Cardiac ventricle fibroblast (primary cell): ENCODE measurements around the gene PCNX3. TPM values are rescaled to one million over a fixed set of nuclear protein-coding genes. Genes with fewer than 3 reads are reported as not detected.

Source experiments
- total RNA-seq: library from RNA; depleted of rRNA; stranded (reverse); fragments of >200 nt; gene quantifications from 2 replicates; pipeline ENCODE4 v1.2.3, GENCODE V29; 2015

PCNX3 gene
- total RNA-seq, result 26.0 and 29.2 TPM in 2 replicates

DNA sequence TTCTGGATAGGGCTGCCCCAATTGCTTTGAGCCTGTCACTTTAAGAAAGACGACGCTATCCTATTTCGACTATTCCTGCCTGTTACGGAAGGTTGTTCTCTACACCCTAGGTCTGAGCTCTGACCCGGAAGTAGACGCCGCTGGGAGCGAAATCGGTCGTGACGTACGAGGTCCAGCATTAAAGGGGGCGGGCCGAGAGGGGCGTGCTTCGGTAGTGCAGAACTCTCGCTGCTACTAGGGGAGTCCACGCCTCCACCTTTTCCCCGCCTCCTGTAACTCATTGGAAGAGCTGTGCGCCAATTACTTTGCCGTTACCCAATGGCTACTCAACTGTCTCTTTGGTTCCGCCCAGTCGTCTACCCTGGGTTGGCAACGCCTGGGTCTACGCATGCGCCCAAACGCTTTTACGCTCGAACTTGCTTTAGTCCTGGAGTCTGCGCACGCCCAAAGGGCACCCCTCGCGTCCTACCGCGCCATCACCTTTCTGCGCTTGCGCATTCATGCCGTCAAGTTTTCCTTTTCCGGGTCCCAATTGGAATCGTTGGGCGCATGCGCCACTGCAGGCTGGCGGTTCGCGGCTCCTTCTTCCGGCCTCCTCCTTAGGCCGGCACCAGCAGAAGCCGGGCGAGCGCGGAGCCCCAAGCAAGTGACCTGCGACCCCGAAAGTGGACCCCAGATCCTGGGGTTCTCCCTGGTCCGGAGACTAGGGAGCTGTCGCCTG, at the start of gene PCNX3:
Gene PCNX3, plus strand, starts transcription at position 548 of the 721 bp plus-strand sequence. CDS start 536 bp downstream, outside the sequence.

GRCh38 chr11:65569973-65570918, 45.3 kb upstream of the PCNX3 start, which contains the start of gene ZNRD2:
Gene ZNRD2 (plus strand): TSS chr11:65570477. CDS start chr11:65570492, 15 bp downstream.

GRCh38 chr11:65572356-65573051, 43.1 kb upstream of the PCNX3 start, which contains the start of gene FAM89B:
Gene FAM89B (plus strand): TSS chr11:65572538. CDS start chr11:65572670, 132 bp downstream.

DNA sequence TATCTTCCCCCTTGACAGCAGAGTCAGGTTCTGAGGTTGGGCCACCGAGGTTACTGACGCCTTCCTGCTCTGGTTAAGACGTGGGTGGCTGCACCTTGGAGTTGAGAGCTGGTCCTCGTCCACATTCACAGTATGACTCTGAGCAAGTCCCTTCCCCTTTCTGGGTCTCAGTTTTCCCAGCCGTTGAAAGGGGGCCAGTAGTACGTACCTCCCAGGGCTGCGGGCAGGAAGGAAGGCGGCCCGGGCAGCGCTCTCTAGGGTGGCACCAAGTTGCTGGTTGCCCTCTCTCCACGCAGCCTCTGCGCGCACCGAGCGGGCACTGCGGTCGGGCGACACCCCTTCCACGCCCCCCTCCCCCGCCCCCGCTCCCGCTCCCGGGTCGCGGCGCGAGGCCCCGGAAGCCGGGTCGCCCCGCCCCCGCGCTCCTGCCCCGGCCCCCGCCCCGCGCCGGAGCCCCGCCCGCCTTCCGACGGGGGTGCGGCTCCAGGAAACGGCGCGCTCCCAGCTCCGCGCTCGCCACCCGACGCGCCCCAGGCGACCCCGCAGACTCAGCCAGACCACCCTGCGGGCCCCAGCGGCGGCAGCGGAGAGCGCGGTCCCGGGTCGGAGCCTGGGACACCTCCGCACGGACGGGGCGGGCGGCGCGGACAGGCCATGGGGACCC, 39.9 kb upstream of the PCNX3 start, which contains the start of gene EHBP1L1:
Gene EHBP1L1, plus strand, starts transcription at position 486 of the 664 bp plus-strand sequence. CDS start 250 bp downstream, outside the sequence.

GRCh38 chr11:65595543-65596281, 19.9 kb upstream of the PCNX3 start, which contains the start of gene KCNK7:
Gene KCNK7 (minus strand): TSS chr11:65595800. CDS start chr11:65595772, 28 bp downstream.

GRCh38 chr11:65637794-65638419, 22.3 kb downstream of the PCNX3 start, which contains the start of gene SIPA1:
Gene SIPA1 (plus strand): TSS chr11:65638101. CDS start chr11:65640922, 2,821 bp downstream.

DNA sequence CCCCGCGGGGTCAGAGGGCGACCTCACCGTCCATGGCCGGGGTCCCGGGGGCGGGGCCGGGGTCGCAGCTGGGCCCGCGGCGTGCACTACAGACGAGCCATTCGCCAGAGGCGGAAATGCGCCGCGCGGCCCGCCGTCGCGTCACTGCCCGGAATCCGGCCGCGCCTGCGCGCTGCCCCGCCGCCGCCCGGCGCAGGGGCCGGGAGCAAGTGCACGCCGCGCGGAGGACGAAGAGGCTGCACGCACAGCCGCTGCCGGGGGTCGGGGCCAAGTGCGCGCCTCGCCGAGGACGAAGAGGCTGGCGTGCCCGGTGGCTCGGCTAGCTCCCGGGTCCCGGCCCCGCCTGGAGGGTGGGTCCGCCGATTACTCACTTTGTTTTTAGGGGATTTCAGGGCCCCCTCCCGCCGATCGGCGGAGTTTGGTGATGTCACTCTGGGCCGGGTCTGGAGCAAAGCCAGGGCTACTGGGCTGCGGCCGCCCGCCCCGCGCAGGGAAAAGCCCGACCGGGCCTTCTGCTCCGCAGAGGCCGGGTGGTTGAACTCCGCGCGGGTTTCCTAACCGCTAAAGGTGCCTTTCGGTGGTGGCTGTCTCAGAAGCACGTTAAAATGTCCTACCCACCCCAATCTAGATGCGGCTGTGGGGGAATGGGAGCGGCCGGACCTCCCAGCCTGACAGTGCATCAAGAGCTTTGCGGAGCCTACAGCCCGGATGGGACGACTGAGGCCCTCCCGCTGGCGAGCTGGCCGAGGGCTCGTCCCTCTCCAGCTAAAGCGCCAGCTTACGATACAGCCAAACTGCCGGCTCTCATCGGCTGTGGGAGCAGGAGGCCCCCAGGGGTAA, 47.4 kb downstream of the PCNX3 start, which contains the start of gene RELA:
Gene RELA, minus strand, starts transcription at position 118 of the 840 bp plus-strand sequence. Its CDS starts 84 bp downstream, at position 34.

Other genes starting within 250 kb of the PCNX3 start
- gene SLC25A45, start 233.1 kb upstream of the PCNX3 start, total RNA-seq, result 3.9 and 5.4 TPM in 2 replicates
- 43.5 and 50.6 TPM in 2 replicates for gene FRMD8, start 229.1 kb upstream of the PCNX3 start, total RNA-seq
- gene NEAT1, start 193.0 kb upstream of the PCNX3 start, total RNA-seq, result 105 and 106 TPM in 2 replicates
- 5,652 and 8,659 TPM in 2 replicates for gene MALAT1, start 116.7 kb upstream of the PCNX3 start, total RNA-seq
- gene SCYL1, start 90.7 kb upstream of the PCNX3 start, total RNA-seq, result 101 and 106 TPM in 2 replicates
- gene LTBP3, start 57.4 kb upstream of the PCNX3 start, total RNA-seq, result 263 and 277 TPM in 2 replicates
- 33.3 and 40.4 TPM in 2 replicates for gene ZNRD2, start 45.3 kb upstream of the PCNX3 start, total RNA-seq
- 36.1 and 36.3 TPM in 2 replicates for gene FAM89B, start 43.2 kb upstream of the PCNX3 start, total RNA-seq
- 23.9 and 38.8 TPM in 2 replicates for gene EHBP1L1, start 39.7 kb upstream of the PCNX3 start, total RNA-seq
- gene KCNK7, start 20.0 kb upstream of the PCNX3 start, total RNA-seq, result not detected in 2 replicates
- gene MAP3K11, start 1.6 kb upstream of the PCNX3 start, total RNA-seq, result 18.3 and 18.9 TPM in 2 replicates
- gene SIPA1, start 22.3 kb downstream of the PCNX3 start, total RNA-seq, result 15.2 and 18.5 TPM in 2 replicates
- gene RELA, start 47.1 kb downstream of the PCNX3 start, total RNA-seq, result 34.2 and 35.8 TPM in 2 replicates
- 28.4 and 32.0 TPM in 2 replicates for gene KAT5, start 96.5 kb downstream of the PCNX3 start, total RNA-seq
- 90.9 and 134 TPM in 2 replicates for gene RNASEH2C, start 105.0 kb downstream of the PCNX3 start, total RNA-seq
- 11.8 and 12.2 TPM in 2 replicates for gene AP5B1, start 165.2 kb downstream of the PCNX3 start, total RNA-seq
- gene OVOL1, start 171.3 kb downstream of the PCNX3 start, total RNA-seq, result not detected in 2 replicates
- gene SNX32, start 218.2 kb downstream of the PCNX3 start, total RNA-seq, result 3.4 and 3.9 TPM in 2 replicates
- 687 and 730 TPM in 2 replicates for gene CFL1, start 242.4 kb downstream of the PCNX3 start, total RNA-seq
- gene MUS81, start 244.7 kb downstream of the PCNX3 start, total RNA-seq, result 16.9 and 27.2 TPM in 2 replicates